Pancreas (tissue), 10 donors: Measurements from ENCODE around the gene ZIC4. TPM values are rescaled to one million over a fixed set of nuclear protein-coding genes. Genes with fewer than 3 reads are reported as not detected.

Source experiments
- ATAC-seq, 4 donors: fragments of 200-7000 bp; cut with Tn5 transposase; one replicate each; pipeline versions ENCODE4 v1.8.0 to v1.9.1; 2020; ENCODE audit warnings: mild to moderate bottlenecking in 4 of 4, moderate library complexity in 4 of 4
- DNase-seq, 6 donors: peaks; one replicate each; pipeline ENCODE4 v3.0.0-alpha.2; 2020
- FAIRE-seq: peaks from 2 replicates; lab custom pipeline; 2012; peaks lifted over from hg19 to GRCh38; lab: Jason Lieb, UNC
- H3K27ac ChIP-seq, 4 donors: fragments of 200-600 bp; sonication (generic); 1 replicate in 3 of 4; 2 replicates in 1 of 4; pipeline versions ENCODE4 v1.5.0 to v1.8.0; 2020
- H3K27me3 ChIP-seq, 4 donors: fragments of 200-600 bp; one replicate each; pipeline ENCODE4 v1.8.0; 2021
- H3K36me3 ChIP-seq, 3 donors: fragments of 200-600 bp; sonication (generic) in 1 of 3; one replicate each; pipeline versions ENCODE4 v1.5.0 to v1.8.0; 2020 to 2021
- H3K4me1 ChIP-seq, 3 donors: fragments of 200-600 bp; one replicate each; pipeline ENCODE4 v1.8.0; 2021
- H3K4me3 ChIP-seq, 4 donors: fragments of 200-600 bp; sonication (generic) in 2 of 4; one replicate each; pipeline versions ENCODE4 v1.5.0 to v1.8.0; 2020 to 2021
- H3K9me3 ChIP-seq, 4 donors: fragments of 200-600 bp; one replicate each; pipeline ENCODE4 v1.8.0; 2021
- CTCF ChIP-seq, 4 donors: fragments of 200-600 bp; sonication (generic) in 3 of 4; IDR thresholded peaks; one replicate each; pipeline versions ENCODE4 v1.5.0 to v1.8.0; 2021; ENCODE audit warnings: antibody characterized with exemption in 4 of 4
- WGBS, 2 donors: extraction: QIAGEN DNeasy Blood & Tissue Kit; methylation state at CpG; one replicate each; pipeline ENCODE4 v1.1.7; 2013; 5-methylcytosine and 5-hydroxymethylcytosine counted together
- intact Hi-C, 3 donors: fragments of 100-400 bp; cut with DNase I; formaldehyde crosslinking; loops; one replicate each; pipeline versions ENCODE4 v1.11.1 to v1.14.2; 2022
- polyA plus RNA-seq, 2 donors: library from polyadenylated mRNA; stranded (reverse); fragments of 200-250 nt; gene quantifications; one replicate each; pipeline ENCODE4 v1.2.3, GENCODE V29; 2013
- total RNA-seq, 6 donors: library from RNA; stranded (reverse); fragmentation: NEBNext Ultra II Directional in 4 of 6; extraction: Animal tissue kit (Norgen Biotek cat#: 25700) in 4 of 6; gene quantifications; one replicate each; pipeline versions ENCODE4 v1.2.1 to v1.2.4, GENCODE V29; 2021 to 2023
- donor health status: healthy with polysubstance abuse.
- donor health status: DM: no; HTN: no; CAD: no; lungs with moderate emphysema.
- donor health status: DM: no; HTN: no; CAD: no.
- donor health status: control.
- donor health status: control.
- donor health status: Bipolar disorder and iron deficiency.
- donor health status: DM: yes; HTN: yes; CAD: no.
- donor health status: DM: no; HTN: no; CAD: no.
- donor health status: DM: no; HTN: no; CAD: no.
- donor health status: DM: yes; HTN: yes; CAD: no.

The ZIC4 gene
- total and polyA plus RNA-seq, 8 donors: not detected

GRCh38 chr3:147395899-147396711, 10.2 kb downstream of the ZIC4 start:
- WGBS, 2 donors: 4 to 5% methylated on average over 63 to 65 of the region's 65 CpGs
- no peak overlapping the region for H3K4me3 ChIP-seq
- H3K9me3 ChIP-seq: no peaks in the 10 kb centered on the region
- H3K27ac ChIP-seq: no peak overlapping the region
- H3K36me3 ChIP-seq: no peaks in the 10 kb centered on the region
- peaks cover 0 to 8% (median 3%) of the 10 kb centered on the region in 3 donors for H3K4me1 ChIP-seq
- no peak for TF ChIP-seq CTCF (IDR thresholded peaks at IDR 0.05)
- no peak for FAIRE-seq
- no peak for ATAC-seq
- DNase-seq: peak in 1 of 6 donors; percentile 64
- peaks cover 8 to 78% (median 21%) of the 10 kb centered on the region in 4 donors for H3K27me3 ChIP-seq
- intact Hi-C loops: no loop called here

GRCh38 chr3:147394884-147395225, 11.5 kb downstream of the ZIC4 start:
- intact Hi-C loops: no loop called here
- H3K36me3 ChIP-seq: no peaks in the 10 kb centered on the region
- no peak for ATAC-seq
- H3K4me1 ChIP-seq: peaks cover 0 to 8% (median 3%) of the 10 kb centered on the region in 3 donors
- DNase-seq: no peak
- H3K27me3 ChIP-seq: peaks cover 8 to 82% (median 24%) of the 10 kb centered on the region in 4 donors
- no peaks in the 10 kb centered on the region for H3K9me3 ChIP-seq
- no peak for FAIRE-seq
- 23 to 25% methylated on average over 5 of the region's 5 CpGs for WGBS, 2 donors
- H3K27ac ChIP-seq: no peak overlapping the region
- H3K4me3 ChIP-seq: no peak overlapping the region
- TF ChIP-seq CTCF (IDR thresholded peaks at IDR 0.05): no peak

- Histone ChIP-seq H3K9me3 (no peaks in the 10 kb centered on the region), H3K27ac (no peak overlapping the region), H3K36me3 (no peaks in the 10 kb centered on the region), H3K4me3 (peak overlapping the region in 2 of 4 donors; percentile 18 to 33), H3K4me1 (peaks cover 0 to 8% (median 3%) of the 10 kb centered on the region in 3 donors), H3K27me3 (peaks cover 8 to 87% (median 23%) of the 10 kb centered on the region in 4 donors)
- FAIRE-seq (no peak), ATAC-seq (no peak), DNase-seq (no peak)
- no peak for TF ChIP-seq CTCF (IDR thresholded peaks at IDR 0.05)
- 12 to 13% methylated on average over 31 of the region's 31 CpGs for WGBS, 2 donors
- intact Hi-C loops: no loop called here
These were observed 12.1 kb downstream of the ZIC4 start for GRCh38 chr3:147393943-147394883.

- H3K9me3 ChIP-seq: no peaks in the 10 kb centered on the region
- H3K4me1 ChIP-seq: peaks cover 0 to 8% (median 3%) of the 10 kb centered on the region in 3 donors
- peak overlapping the region in 2 of 4 donors; percentile 18 to 33 for H3K4me3 ChIP-seq
- ATAC-seq (peak in 3 of 4 donors; percentile 28 to 50 (median 31)), FAIRE-seq (no peak), DNase-seq (peak in 1 of 6 donors; percentile 79)
- H3K27me3 ChIP-seq: peaks cover 8 to 91% (median 25%) of the 10 kb centered on the region in 4 donors
- no peak overlapping the region for H3K27ac ChIP-seq
- no peaks in the 10 kb centered on the region for H3K36me3 ChIP-seq
- TF ChIP-seq CTCF (IDR thresholded peaks at IDR 0.05): no peak
- intact Hi-C loops: no loop called here
- WGBS, 2 donors: 8% methylated on average over 45 to 54 of the region's 54 CpGs
These were observed 12.9 kb downstream of the ZIC4 start for GRCh38 chr3:147393261-147393942.
